SJCRH30 (cell line): ENCODE data around the gene INO80D. TPM values are rescaled to one million over a fixed set of nuclear protein-coding genes. Genes with fewer than 3 reads are reported as not detected.
A peak's percentile ranks its signal among the peaks of the same experiment; 100 is the strongest.

Experiments used
- DNase-seq, 2 experiments: peaks; one replicate each; pipeline ENCODE4 v3.0.0-alpha.2; 2015 to 2020
- H3K27ac ChIP-seq: fragments of 250-450 bp; sonication (Bioruptor Pico); 2 replicates; pipeline ENCODE4 v1.5.1; 2020; ENCODE audit warnings: mild to moderate bottlenecking, moderate library complexity
- H3K27me3 ChIP-seq: fragments of 250-450 bp; sonication (Bioruptor Pico); 2 replicates; pipeline ENCODE4 v1.5.1; 2020; ENCODE audit warnings: mild to moderate bottlenecking, moderate library complexity
- H3K36me3 ChIP-seq: fragments of 250-450 bp; sonication (Bioruptor Pico); 2 replicates; pipeline ENCODE4 v1.5.1; 2020; ENCODE audit warnings: mild to moderate bottlenecking, moderate library complexity
- H3K4me1 ChIP-seq: fragments of 250-450 bp; sonication (Bioruptor Pico); 2 replicates; pipeline ENCODE4 v1.5.1; 2020; ENCODE audit warnings: mild to moderate bottlenecking, moderate library complexity
- H3K4me3 ChIP-seq: fragments of 250-450 bp; sonication (Bioruptor Pico); 2 replicates; pipeline ENCODE4 v1.5.1; 2020; ENCODE audit warnings: mild to moderate bottlenecking, moderate library complexity
- H3K9me3 ChIP-seq: fragments of 250-450 bp; sonication (Bioruptor Pico); replicated peaks from 2 replicates; pipeline ENCODE4 v1.5.1; 2020; ENCODE audit warnings: mild to moderate bottlenecking, moderate library complexity
- total RNA-seq: library from RNA; depleted of rRNA; stranded (reverse); fragments of >200 nt; shearing (Covaris generic); gene quantifications from 2 replicates; pipeline ENCODE4 v1.2.3, GENCODE V29; 2014; rRNA removed

Gene INO80D
- total RNA-seq, 1 experiment from 2014 or later, result 8.1 TPM

DNA sequence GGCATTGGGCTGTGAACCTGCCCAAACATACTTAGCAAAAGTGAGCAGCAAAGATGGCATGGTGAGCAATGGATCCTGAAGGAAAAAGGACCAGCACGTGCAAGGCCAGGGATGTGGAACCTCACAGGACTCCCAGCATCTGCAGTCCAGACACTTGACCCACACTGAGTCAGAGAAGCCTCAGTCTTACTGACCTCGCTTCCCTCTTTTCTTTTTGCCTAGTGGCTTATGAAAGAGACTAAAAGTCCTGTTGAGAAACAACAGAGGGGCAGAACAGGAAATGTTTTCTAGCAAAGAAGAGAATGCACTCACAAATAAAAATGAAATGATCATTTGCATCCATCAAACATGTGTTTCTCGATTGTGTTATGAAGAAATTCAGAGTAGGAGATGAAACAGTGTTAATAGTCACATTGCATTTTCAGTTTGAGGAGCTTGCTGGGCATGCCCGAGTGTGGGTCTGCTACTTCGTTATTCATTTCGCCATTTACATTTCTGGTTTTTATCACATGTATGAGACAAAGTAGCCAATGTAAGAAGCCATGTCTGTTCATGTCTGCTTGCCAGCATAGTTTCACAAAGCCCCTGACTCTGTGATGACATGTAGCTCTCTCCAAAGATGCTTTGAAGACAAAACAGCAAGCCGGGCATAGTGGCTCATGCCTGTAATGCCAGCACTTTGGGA is 118.4 kb downstream of the INO80D start:
- Histone ChIP-seq H3K4me1 (no peaks in the 10 kb centered on the region), H3K27ac (no peak overlapping the region), H3K27me3 (no peaks in the 10 kb centered on the region), H3K36me3 (no peaks in the 10 kb centered on the region), H3K9me3 (no peaks in the 10 kb centered on the region), H3K4me3 (no peak overlapping the region)
- no peak for DNase-seq

DNA sequence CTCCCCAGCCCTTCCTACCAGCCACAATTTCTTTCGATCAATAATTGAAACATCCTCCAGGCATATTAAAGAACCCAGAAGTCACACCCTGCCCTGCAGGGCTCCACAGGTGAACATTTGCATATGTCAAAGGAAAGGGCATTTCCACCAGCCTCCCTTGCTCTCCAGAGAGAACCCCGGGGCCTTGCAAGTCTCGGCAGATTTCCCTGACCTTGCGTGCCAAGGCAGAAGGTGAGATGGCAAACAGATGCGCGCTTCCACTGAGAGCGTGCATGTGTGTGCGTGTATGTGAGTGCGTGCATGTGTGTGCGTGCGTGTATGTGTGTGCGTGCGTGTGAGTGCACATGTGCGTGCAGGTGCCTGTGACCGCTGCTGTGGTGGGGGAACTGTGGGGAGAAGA is 120.3 kb downstream of the INO80D start:
- no peak for DNase-seq
- Histone ChIP-seq H3K4me1 (no peaks in the 10 kb centered on the region), H3K27ac (no peak overlapping the region), H3K4me3 (no peak overlapping the region), H3K9me3 (no peaks in the 10 kb centered on the region), H3K27me3 (no peaks in the 10 kb centered on the region), H3K36me3 (no peaks in the 10 kb centered on the region)

DNA sequence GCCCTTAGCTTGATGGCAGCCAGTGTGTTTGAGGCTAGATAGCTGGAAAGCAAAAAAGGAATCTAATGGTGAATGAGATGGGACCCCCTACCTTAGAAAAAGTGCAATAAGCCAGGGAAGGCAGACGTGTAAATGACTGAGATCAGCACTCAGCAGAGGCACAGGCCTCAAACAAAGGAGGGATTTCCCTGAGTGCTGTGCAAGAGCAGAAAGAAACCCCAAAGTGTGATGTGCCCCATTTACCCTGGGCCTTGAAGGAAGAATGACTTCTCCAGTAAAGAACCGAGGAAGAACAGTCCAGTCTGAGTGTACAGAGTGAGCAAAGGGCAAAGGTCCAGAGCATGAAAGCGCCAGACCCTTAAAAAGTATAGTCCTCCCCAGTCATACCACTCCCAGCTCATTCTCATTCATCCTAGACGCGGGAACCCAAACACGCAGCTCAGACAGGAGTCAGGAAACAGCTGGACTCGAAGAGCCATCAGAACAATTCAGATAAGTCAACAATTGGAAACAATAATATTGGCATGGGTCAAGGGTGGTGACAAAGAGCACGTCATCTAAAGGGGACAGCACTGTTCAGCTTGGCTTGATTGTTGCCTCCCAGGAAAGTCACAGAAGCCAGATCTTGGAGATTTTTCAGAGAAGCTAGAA is 121.7 kb downstream of the INO80D start:
- DNase-seq, result no peak
- Histone ChIP-seq H3K9me3 (no peaks in the 10 kb centered on the region), H3K27me3 (no peaks in the 10 kb centered on the region), H3K4me1 (no peaks in the 10 kb centered on the region), H3K36me3 (no peaks in the 10 kb centered on the region), H3K27ac (no peak overlapping the region), H3K4me3 (no peak overlapping the region)

DNA sequence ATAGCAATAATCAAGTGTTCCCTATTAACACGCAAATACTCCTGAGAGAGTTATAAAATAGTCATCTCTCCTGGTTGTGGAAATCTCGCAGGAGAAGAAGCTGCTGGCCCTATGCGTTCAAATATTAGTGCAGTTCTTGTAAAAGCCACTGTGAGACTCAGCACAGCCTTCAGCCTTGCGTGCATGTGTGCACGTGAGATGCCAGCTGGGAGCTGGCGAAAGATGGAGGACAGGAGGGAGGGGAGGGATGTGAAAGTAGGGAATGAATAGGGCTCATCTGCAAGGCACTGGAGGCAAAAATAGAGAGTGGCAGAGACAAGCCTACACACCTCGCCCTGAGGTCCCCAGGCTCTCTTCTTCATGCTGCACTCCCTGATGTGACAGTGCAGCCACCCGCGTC is 126.5 kb downstream of the INO80D start:
- H3K36me3 ChIP-seq, result no peaks in the 10 kb centered on the region
- H3K9me3 ChIP-seq, result no peaks in the 10 kb centered on the region
- no peaks in the 10 kb centered on the region for H3K27me3 ChIP-seq
- H3K27ac ChIP-seq, result no peak overlapping the region
- DNase-seq, result no peak
- H3K4me1 ChIP-seq, result no peaks in the 10 kb centered on the region
- no peak overlapping the region for H3K4me3 ChIP-seq

DNA sequence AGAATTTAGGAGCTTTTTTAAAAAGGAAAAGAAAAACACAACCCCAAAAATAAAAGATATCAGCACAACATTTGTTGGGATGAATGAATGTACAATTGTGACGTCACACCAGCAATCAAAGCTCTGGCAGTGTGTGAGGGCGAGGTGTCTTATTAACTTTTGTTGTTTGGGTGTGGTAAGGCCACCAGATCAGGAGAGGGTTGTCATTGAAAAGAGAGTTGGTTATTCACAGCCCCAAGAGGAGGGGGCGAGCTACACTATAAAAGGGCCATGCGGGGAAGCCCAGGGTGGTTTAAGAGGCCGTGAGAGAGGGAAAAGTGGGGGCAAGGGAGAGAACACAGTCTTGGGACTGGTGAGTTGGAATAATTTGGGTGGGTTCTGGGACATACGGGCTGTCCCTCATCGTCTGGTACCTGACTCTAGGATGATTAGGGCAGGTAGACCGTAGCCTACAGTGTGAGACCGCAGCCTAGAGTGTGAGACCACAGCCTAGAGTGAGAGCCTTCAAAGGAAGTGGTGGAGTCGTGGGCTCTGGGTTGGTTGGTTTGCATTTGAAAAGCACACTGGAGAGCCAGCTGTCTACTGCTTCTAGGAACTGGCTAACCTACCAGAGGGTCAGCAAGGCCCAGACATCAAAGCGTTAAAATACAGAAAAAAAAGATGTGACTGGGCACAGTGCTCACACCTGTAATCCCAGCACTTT is 128.4 kb downstream of the INO80D start:
- no peaks in the 10 kb centered on the region for H3K4me1 ChIP-seq
- no peak overlapping the region for H3K4me3 ChIP-seq
- H3K27me3 ChIP-seq, result no peaks in the 10 kb centered on the region
- no peak overlapping the region for H3K27ac ChIP-seq
- no peaks in the 10 kb centered on the region for H3K36me3 ChIP-seq
- no peaks in the 10 kb centered on the region for H3K9me3 ChIP-seq
- DNase-seq, result no peak

DNA sequence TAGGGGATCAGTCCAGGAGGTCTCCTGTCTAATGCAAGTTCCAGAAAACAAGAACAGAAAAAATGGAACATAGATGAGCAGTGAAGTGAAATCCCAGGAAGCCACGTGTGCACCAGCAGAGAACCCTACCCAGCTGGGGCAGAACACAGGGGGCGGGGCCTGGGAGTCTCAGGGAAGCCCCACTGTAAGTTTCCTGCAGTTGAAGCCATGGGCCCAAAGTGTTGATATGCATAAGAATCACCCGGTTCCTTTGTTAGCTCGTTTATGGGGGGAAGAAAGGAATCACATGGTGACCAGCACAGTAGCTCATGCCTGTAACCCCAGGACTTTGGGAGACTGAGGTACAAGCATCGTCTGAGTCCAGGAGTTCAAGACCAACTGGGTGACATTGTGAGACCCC is 131.3 kb downstream of the INO80D start:
- Histone ChIP-seq H3K4me3 (no peak overlapping the region), H3K27me3 (no peaks in the 10 kb centered on the region), H3K27ac (no peak overlapping the region), H3K4me1 (no peaks in the 10 kb centered on the region), H3K9me3 (no peaks in the 10 kb centered on the region), H3K36me3 (no peaks in the 10 kb centered on the region)
- DNase-seq, result peak in 1 of 2 experiments; percentile 30

DNA sequence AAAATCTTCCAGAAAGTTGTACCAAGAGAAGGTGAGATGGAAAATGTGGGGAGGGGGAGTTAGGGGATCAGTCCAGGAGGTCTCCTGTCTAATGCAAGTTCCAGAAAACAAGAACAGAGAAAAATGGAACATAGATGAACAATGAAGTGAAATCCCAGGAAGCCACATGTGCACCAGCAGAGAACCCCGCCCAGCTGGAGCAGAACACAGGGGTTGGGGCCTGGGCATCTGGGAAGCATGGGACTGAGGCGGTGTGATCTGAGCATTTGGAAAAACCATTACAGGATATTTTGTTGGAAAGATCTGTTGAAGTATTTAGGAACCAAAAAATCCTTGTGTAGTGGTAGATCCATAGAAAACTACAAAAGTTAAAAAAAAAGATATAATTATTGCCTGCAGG is 133.7 kb downstream of the INO80D start:
- Histone ChIP-seq H3K27me3 (no peaks in the 10 kb centered on the region), H3K36me3 (no peaks in the 10 kb centered on the region), H3K9me3 (no peaks in the 10 kb centered on the region), H3K4me3 (no peak overlapping the region), H3K27ac (no peak overlapping the region), H3K4me1 (peaks cover 6% of the 10 kb centered on the region)
- DNase-seq, result no peak

DNA sequence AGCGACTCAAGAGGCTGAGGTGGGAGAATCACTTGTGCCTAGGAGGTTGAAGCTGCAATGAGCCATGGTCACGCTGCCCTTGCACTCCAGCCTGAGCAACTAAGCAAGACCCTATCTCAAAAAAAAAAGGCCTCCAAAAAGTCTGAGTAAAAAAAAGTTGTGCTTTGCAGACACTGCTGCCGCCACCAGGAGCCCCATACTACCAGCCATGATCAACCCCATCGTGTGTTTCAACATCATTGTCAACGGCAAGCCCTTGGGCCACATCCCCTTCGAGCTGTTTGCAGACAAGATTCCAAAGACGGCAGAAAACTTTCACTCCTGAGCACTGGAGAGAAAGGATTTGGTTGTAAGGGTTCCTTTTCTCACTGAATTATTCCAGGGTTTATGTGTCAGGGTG is 137.1 kb downstream of the INO80D start:
- no peaks in the 10 kb centered on the region for H3K27me3 ChIP-seq
- DNase-seq, result no peak
- no peak overlapping the region for H3K27ac ChIP-seq
- no peaks in the 10 kb centered on the region for H3K9me3 ChIP-seq
- no peak overlapping the region for H3K4me3 ChIP-seq
- H3K4me1 ChIP-seq, result peaks cover 33% of the 10 kb centered on the region
- no peaks in the 10 kb centered on the region for H3K36me3 ChIP-seq

DNA sequence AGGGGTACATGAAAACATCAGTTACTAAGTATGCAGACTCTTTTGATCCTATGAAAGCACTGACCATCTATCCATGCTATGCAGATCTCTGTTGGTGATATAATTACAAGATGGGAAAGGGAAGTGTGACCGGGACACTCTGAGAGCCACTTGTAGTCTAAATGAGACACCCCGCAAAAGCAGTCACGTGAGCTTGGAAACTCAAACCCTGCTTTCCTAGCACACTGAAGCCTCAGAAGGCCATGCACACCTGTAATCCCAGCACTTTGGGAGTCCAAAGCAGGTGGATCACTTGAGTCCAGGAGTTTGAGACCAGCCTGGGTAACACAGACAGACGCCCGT is 137.5 kb downstream of the INO80D start:
- no peaks in the 10 kb centered on the region for H3K27me3 ChIP-seq
- H3K36me3 ChIP-seq, result no peaks in the 10 kb centered on the region
- no peaks in the 10 kb centered on the region for H3K9me3 ChIP-seq
- H3K27ac ChIP-seq, result no peak overlapping the region
- H3K4me1 ChIP-seq, result peaks cover 33% of the 10 kb centered on the region
- no peak overlapping the region for H3K4me3 ChIP-seq
- no peak for DNase-seq

DNA sequence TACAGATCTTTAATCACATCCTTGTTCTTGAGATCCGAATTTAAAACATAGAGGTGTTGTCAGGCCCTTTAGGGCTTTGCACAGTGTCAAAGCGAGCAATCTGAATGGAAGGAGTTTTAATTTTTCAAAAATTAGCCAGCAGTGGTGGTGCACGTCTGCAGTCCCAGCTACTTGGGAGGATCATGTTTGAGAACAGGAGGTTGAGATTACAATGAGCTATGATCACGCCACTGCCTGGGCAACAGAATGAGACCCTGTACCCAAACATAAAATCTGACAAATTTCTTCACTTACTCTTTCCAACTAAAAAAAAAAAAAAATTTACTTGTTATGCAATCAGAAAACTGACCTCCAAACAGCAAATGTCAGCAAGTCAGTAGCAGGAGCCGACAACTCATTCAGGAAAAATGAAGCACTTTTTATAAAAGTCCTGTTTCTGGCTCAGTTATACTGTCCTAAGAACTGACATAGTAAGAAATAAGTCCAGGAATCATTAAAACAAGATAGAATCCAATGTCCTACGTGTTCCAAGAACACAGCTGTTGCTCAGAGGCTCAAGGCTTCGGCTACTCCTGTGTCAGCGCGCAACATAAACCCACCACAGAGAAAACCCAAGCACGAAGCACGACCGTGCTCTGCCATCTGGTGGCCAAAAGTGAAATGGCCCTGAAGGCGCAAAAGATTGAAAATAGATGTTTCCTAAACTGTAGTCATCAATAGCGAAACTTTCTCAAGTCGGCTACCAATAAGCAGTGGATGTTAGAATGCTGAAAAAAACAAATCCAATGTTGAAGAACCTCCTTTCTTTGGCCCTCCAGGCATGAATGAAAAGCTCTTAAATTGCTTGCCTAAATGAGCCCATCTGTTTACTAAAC is 138.1 kb downstream of the INO80D start:
- Histone ChIP-seq H3K27ac (peak overlapping the region; percentile 52), H3K9me3 (no peaks in the 10 kb centered on the region), H3K27me3 (no peaks in the 10 kb centered on the region), H3K36me3 (no peaks in the 10 kb centered on the region), H3K4me1 (peaks cover 37% of the 10 kb centered on the region), H3K4me3 (no peak overlapping the region)
- DNase-seq, result peak; percentile 82 to 92

DNA sequence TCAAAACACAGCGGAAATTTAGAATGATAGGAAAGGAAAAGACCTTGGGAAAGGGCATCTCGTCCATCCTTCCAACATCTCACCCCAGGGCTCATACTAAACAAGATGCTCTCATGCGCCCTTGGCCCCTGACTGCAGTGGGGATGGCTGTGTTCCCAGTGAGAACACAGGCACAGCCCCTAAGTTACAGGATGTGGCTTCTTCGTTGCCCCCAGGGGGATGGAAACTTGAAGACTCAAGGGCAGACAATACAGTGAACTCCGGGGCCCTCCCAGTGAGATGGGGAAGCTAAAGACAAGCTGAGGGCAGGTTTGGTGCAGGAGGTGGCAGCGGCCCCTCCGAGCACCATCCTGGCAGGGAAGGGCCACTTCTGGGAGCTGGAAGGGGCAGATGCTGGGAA is 139.7 kb downstream of the INO80D start:
- peaks cover 37% of the 10 kb centered on the region for H3K4me1 ChIP-seq
- no peaks in the 10 kb centered on the region; the same call in 1 of the 2 replicates for H3K9me3 ChIP-seq
- no peaks in the 10 kb centered on the region for H3K36me3 ChIP-seq
- H3K27ac ChIP-seq, result no peak overlapping the region; the same call in 1 of the 2 replicates
- peak; percentile 37 to 68 for DNase-seq
- H3K4me3 ChIP-seq, result no peak overlapping the region
- no peaks in the 10 kb centered on the region for H3K27me3 ChIP-seq

Other genes starting within 250 kb of the INO80D start
- gene NDUFS1, start 73.3 kb upstream of the INO80D start, total RNA-seq, result 115 and 124 TPM in 2 replicates
- 945 and 1,044 TPM in 2 replicates for gene EEF1B2, start 73.7 kb upstream of the INO80D start, total RNA-seq
- 25.6 and 27.7 TPM in 2 replicates for gene ZDBF2, start 188.5 kb upstream of the INO80D start, total RNA-seq